Epithelial cell of proximal tubule (primary cell): ENCODE data around the gene GPA33. TPM values are rescaled to one million over a fixed set of nuclear protein-coding genes. Genes with fewer than 3 reads are reported as not detected.

Source experiments
- DNase-seq: peaks from one replicate; pipeline ENCODE4 v3.0.0-alpha.2; 2011; ENCODE audit warnings: low read depth
- H3K4me3 ChIP-seq: 2 replicates; pipeline ENCODE4 v1.5.1; 2011; ENCODE audit warnings: low read depth, mild to moderate bottlenecking, low read length
- total RNA-seq: library from RNA; depleted of rRNA; stranded (reverse); fragments of >200 nt; gene quantifications from 2 replicates; pipeline ENCODE4 v1.2.3, GENCODE V29; 2015
- TF ChIP-seq, protein P1 (sequence below): conservative IDR thresholded peaks from 2 replicates; pipeline ENCODE4 v1.5.1; 2012; ENCODE audit warnings: low read depth, mild to moderate bottlenecking, low read length

Gene GPA33
- total RNA-seq, 1 donor from 2014 or later: not detected

DNA sequence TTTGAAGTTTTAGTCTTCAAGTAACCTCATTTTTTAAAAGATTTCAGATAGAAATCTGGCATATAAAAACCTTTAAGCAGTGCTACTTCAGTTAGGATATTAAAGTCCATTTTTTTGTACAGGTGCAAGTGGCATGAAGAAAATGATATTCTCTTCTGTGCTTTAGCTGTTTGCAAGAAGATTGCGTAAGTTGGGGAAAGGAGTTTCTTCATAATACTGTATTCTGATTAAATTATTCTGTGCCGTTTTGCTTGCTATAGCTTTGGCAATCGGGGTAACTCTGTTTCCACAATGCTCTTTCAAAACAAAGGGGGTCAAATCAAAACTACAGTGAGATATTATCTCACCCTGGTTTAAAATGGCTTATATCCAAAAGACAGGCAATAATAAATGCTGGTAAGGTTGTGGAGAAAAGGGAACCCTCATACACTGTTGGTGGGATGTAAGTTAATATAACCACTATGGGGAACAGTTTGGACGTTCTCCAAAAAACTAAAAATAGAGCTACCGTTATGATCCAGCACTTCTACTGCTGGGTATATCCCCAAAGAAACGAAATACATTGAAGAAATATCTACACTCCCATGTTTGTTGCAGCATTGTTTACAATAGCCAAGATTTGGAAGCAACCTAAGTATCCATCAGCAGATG lies 74.0 kb downstream of the GPA33 start:
- H3K4me3 ChIP-seq: no peak overlapping the region
- no peak for DNase-seq
- TF ChIP-seq, protein P1, sequence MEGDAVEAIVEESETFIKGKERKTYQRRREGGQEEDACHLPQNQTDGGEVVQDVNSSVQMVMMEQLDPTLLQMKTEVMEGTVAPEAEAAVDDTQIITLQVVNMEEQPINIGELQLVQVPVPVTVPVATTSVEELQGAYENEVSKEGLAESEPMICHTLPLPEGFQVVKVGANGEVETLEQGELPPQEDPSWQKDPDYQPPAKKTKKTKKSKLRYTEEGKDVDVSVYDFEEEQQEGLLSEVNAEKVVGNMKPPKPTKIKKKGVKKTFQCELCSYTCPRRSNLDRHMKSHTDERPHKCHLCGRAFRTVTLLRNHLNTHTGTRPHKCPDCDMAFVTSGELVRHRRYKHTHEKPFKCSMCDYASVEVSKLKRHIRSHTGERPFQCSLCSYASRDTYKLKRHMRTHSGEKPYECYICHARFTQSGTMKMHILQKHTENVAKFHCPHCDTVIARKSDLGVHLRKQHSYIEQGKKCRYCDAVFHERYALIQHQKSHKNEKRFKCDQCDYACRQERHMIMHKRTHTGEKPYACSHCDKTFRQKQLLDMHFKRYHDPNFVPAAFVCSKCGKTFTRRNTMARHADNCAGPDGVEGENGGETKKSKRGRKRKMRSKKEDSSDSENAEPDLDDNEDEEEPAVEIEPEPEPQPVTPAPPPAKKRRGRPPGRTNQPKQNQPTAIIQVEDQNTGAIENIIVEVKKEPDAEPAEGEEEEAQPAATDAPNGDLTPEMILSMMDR: no peak

DNA sequence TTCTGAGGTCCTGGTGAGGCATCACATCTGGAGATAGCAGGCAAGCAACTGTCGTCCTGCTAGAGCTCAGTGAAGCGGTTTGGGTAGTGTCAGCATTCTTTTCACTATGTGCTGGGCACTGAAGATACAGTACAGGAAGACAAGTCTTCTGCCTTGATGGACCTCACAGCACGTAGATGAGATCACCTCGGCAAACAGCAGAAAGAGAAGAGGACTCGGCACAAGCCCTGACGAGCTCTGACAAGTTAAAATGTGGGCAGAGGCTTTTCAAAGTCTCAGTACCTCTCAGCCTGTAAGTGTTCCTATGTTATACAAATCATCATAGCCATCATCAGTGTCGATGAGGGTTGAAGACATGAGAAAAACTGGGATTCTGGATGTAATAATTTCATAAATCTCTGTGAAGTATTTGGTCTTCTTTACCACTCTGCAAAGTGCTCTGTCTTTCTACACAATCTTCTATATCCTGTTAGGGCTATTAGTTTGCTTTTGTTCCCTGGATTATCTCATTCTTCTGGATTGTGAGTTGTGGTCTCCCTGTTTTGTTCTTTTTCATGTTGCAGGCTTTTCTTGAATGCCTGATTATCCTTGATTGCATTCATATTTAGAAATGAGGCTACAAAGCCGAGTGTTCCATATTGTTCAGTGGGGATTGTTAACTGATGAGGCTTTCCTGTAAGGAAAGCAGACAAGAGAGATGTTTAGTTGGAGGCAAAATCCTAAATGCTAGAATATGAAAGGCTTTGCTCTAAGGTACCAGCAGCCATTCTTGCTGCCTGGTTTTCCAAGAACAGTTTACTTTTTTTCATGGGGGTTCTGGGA lies 76.9 kb downstream of the GPA33 start:
- DNase-seq: no peak
- TF ChIP-seq, protein P1: no peak
- H3K4me3 ChIP-seq: no peak overlapping the region

DNA sequence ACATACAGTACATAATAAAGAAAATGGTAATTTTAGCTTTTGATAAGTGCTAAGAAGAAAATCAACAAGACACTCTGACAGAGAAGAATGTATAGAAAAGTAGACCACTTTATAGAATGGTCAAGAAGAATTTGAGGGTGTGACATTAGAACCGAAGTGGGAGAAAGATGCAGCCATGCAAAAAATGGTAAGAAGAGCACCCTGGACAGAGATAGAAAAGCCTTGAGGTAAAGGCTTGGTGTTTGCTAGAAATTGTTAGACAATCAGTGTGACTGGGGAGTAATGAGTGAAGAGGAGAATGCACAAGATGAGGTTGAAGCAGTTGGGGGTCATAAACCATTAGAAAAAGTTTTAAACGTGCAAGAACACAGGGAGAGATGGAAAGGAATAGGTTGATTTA lies 77.6 kb downstream of the GPA33 start:
- no peak overlapping the region for H3K4me3 ChIP-seq
- DNase-seq: no peak
- TF ChIP-seq, protein P1: no peak

DNA sequence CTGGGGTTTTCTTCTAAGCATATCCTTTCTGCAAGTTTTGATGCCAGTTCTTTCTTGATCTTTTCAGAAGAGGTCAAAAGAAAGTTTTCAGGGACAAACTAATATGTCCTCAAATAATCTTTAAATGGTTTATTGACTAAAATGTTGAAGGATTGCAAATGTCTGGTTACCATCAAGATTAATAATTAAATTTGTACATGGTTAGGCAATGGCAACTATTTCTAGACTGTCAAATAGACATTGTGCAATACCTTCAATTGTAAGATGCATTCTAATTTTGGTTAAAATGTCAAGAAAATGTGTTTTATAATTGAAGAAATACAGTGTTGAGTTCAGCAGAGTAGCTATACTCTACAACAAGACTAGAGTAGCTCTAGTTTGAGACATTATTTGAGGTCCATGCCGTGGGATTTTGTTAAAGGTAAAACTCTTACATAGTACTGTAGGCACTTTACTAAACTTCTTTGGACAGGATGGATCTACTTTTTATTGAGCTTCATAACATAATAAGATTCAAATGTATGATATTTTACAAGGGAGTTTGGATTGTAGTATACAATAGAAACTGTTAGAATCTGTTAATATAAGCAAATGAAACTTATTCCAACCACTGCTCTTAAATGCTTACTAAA lies 78.5 kb downstream of the GPA33 start:
- no peak for DNase-seq
- H3K4me3 ChIP-seq: no peak overlapping the region
- TF ChIP-seq, protein P1: no peak

DNA sequence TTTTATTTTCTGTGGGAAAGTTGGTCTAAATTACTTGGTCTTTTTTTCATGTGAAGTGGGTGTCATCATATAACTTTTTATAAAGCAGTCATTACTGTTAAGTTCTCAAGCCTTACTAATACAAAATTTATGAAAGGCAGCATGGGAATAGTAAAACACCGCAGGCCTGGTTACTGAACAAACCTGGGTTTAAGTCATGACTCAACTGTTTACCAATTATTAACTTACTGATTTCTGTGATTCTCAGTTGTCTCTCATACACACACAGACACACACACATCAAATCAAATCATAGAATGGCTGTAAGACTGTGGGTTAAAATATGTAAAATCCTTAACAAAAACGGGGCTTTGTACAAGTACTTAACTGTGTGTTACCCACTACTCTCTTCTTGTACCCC lies 86.5 kb downstream of the GPA33 start:
- DNase-seq: peak; percentile 86
- TF ChIP-seq, protein P1: no peak
- H3K4me3 ChIP-seq: no peak overlapping the region

Other genes starting within 250 kb of the GPA33 start
- 13.7 and 21.1 TPM in 2 replicates for gene TADA1, start 214.1 kb downstream of the GPA33 start, total RNA-seq
- 0.86 and 2.3 TPM in 2 replicates for gene ILDR2, start 114.8 kb downstream of the GPA33 start, total RNA-seq
- gene MAEL, start 101.1 kb downstream of the GPA33 start, total RNA-seq: not detected in 2 replicates
- not detected in 2 replicates for gene STYXL2, start 3.7 kb upstream of the GPA33 start, total RNA-seq
- gene POU2F1, start 130.5 kb upstream of the GPA33 start, total RNA-seq: 4.7 and 7.2 TPM in 2 replicates